Activated CD4-positive, alpha-beta T cell treated with anti-CD3 and anti-CD28 coated beads, Interleukin-2, amount 50 U/mL, for 48 hours (primary cell): ENCODE measurements around the gene FLNC.
A peak's percentile ranks its signal among the peaks of the same experiment; 100 is the strongest.

Experiments
- DNase-seq, 2 experiments: peaks; one replicate each; pipeline ENCODE4 v3.0.0-alpha.2; 2020

The FLNC gene

GRCh38 chr7:128830231-128831177, at the start of gene FLNC:
Gene FLNC (plus strand): TSS chr7:128830406. CDS start chr7:128830638, 232 bp downstream.
- DNase-seq, result peak; percentile 29 to 42

- no peak for DNase-seq
These were observed 49.1 kb upstream of the FLNC start for GRCh38 chr7:128781126-128781525.

- no peak for DNase-seq
These were observed 48.4 kb upstream of the FLNC start for GRCh38 chr7:128781851-128782250.

GRCh38 chr7:128783143-128783861, 46.9 kb upstream of the FLNC start:
- peak; percentile 14 to 30 for DNase-seq

- DNase-seq, result no peak
These were observed 44.5 kb upstream of the FLNC start for GRCh38 chr7:128785738-128786137.

GRCh38 chr7:128788446-128789412, 41.5 kb upstream of the FLNC start:
- DNase-seq, result no peak

- no peak for DNase-seq
These were observed 39.7 kb upstream of the FLNC start for GRCh38 chr7:128790315-128791041.

- DNase-seq, result peak; percentile 79 to 81
These were observed 38.9 kb upstream of the FLNC start, which contains the start of gene CCDC136 for GRCh38 chr7:128791121-128791971. Gene CCDC136 (plus strand): TSS chr7:128791968. CDS start chr7:128792412, 444 bp downstream.

- DNase-seq, result no peak
These were observed 38.3 kb upstream of the FLNC start for GRCh38 chr7:128791972-128792327.

GRCh38 chr7:128792471-128793180, 37.6 kb upstream of the FLNC start:
- DNase-seq, result no peak

- no peak for DNase-seq
These were observed 37.0 kb upstream of the FLNC start for GRCh38 chr7:128793181-128793547.

- DNase-seq, result peak in 1 of 2 experiments; percentile 19
These were observed 36.2 kb upstream of the FLNC start for GRCh38 chr7:128794020-128794419.

GRCh38 chr7:128794436-128794835, 35.8 kb upstream of the FLNC start:
- no peak for DNase-seq

- no peak for DNase-seq
These were observed 35.1 kb upstream of the FLNC start for GRCh38 chr7:128795129-128795528.

- DNase-seq, result no peak
These were observed 33.9 kb upstream of the FLNC start for GRCh38 chr7:128796327-128796726.

- no peak for DNase-seq
These were observed 30.8 kb upstream of the FLNC start for GRCh38 chr7:128799451-128799850.

GRCh38 chr7:128800567-128800966, 29.6 kb upstream of the FLNC start:
- no peak for DNase-seq

GRCh38 chr7:128801003-128801402, 29.2 kb upstream of the FLNC start:
- DNase-seq, result no peak

- no peak for DNase-seq
These were observed 28.4 kb upstream of the FLNC start for GRCh38 chr7:128801667-128802418.

- no peak for DNase-seq
These were observed 25.7 kb upstream of the FLNC start for GRCh38 chr7:128804484-128804883.
